ENCODE measurements around the gene TMEM233.

Gene TMEM233

DNA sequence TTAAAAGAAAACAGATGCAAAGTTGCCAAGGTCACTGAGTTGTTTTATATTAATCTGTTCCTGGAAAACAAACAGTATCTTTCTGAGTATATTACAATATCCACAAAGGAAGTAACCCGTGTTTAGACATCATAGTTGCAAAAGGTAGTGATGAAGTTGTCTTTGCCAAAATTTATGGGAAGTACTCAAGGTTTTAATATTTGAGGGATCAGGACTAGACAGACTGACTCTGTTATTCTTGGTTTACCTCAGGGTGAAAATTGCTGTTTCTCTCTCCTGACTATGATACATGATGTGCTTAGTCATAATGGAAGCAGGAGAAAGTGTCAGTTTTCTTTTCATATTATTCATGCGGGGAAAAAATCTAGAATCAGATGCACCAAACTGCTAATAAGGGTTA lies 28.3 kb downstream of the TMEM233 start:
- no peak for TF ChIP-seq EZH2phosphoT487 (IDR thresholded peaks at IDR 0.05; ENCODE audit: borderline replicate concordance, low read length)
- TF ChIP-seq, protein P1, sequence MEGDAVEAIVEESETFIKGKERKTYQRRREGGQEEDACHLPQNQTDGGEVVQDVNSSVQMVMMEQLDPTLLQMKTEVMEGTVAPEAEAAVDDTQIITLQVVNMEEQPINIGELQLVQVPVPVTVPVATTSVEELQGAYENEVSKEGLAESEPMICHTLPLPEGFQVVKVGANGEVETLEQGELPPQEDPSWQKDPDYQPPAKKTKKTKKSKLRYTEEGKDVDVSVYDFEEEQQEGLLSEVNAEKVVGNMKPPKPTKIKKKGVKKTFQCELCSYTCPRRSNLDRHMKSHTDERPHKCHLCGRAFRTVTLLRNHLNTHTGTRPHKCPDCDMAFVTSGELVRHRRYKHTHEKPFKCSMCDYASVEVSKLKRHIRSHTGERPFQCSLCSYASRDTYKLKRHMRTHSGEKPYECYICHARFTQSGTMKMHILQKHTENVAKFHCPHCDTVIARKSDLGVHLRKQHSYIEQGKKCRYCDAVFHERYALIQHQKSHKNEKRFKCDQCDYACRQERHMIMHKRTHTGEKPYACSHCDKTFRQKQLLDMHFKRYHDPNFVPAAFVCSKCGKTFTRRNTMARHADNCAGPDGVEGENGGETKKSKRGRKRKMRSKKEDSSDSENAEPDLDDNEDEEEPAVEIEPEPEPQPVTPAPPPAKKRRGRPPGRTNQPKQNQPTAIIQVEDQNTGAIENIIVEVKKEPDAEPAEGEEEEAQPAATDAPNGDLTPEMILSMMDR (IDR thresholded peaks at IDR 0.05; ENCODE audit: low read depth, low read length, poor library complexity, severe bottlenecking), result no peak
- H3K9me2 ChIP-seq (replicated peaks; ENCODE audit: control insufficient read depth, low read length), result no peaks in the 10 kb centered on the region
- H3K9me3 ChIP-seq (ENCODE audit: control insufficient read depth, insufficient read depth, low read length), result peaks cover 10% of the 10 kb centered on the region; the same call in 1 of the 2 replicates
- no peaks in the 10 kb centered on the region for H3F3A ChIP-seq (ENCODE audit: control insufficient read depth, insufficient read depth)
- peaks cover 18% of the 10 kb centered on the region for H3K27me3 ChIP-seq (ENCODE audit: control insufficient read depth, low read length)
- H3K4me3 ChIP-seq (ENCODE audit: low read length), result no peak overlapping the region
- no peak overlapping the region for H3K27ac ChIP-seq (ENCODE audit: low read depth, low read length)
- no peak overlapping the region for H3K4me2 ChIP-seq (ENCODE audit: low read length)
- H3K79me2 ChIP-seq (ENCODE audit: control insufficient read depth, low read length), result no peaks in the 10 kb centered on the region
- H4K20me1 ChIP-seq (ENCODE audit: control insufficient read depth, insufficient read depth, low read depth, low read length), result no peaks in the 10 kb centered on the region
- no peaks in the 10 kb centered on the region for H3K36me3 ChIP-seq (ENCODE audit: control insufficient read depth, low read length)
- no peaks in the 10 kb centered on the region for H3K4me1 ChIP-seq (ENCODE audit: control insufficient read depth, low read length)

DNA sequence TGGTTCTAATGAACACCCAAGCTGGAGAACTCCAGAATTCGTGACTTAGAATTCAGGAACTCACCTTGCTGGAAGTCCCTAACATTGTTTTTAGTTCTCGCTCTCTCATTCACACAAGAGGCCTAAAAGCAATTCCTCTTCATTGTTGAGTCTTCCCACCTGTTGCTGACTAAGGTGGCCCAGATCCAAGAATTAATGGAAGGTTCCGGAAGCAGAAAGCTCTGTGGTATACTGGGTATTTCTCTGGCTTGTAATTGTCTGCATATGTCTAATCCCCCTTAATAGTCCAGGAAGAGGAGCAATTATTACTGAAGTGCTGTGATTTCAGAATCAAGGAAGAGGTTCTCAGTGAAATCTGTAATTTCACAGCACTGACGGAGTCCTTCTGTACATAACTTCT lies 31.4 kb downstream of the TMEM233 start:
- TF ChIP-seq EZH2phosphoT487 (IDR thresholded peaks at IDR 0.05; ENCODE audit: borderline replicate concordance, low read length), result no peak
- TF ChIP-seq, protein P1 (IDR thresholded peaks at IDR 0.05; ENCODE audit: low read depth, low read length, poor library complexity, severe bottlenecking), result no peak
- Histone ChIP-seq H3K36me3 (ENCODE audit: control insufficient read depth, low read length) (no peaks in the 10 kb centered on the region), H3K9me2 (replicated peaks; ENCODE audit: control insufficient read depth, low read length) (no peaks in the 10 kb centered on the region), H3K27me3 (ENCODE audit: control insufficient read depth, low read length) (peaks cover 18% of the 10 kb centered on the region), H3K27ac (ENCODE audit: low read depth, low read length) (no peak overlapping the region), H3F3A (ENCODE audit: control insufficient read depth, insufficient read depth) (no peaks in the 10 kb centered on the region), H3K9me3 (ENCODE audit: control insufficient read depth, insufficient read depth, low read length) (no peaks in the 10 kb centered on the region; the same call in 1 of the 2 replicates), H4K20me1 (ENCODE audit: control insufficient read depth, insufficient read depth, low read depth, low read length) (no peaks in the 10 kb centered on the region), H3K4me2 (ENCODE audit: low read length) (no peak overlapping the region), H3K4me3 (ENCODE audit: low read length) (no peak overlapping the region), H3K79me2 (ENCODE audit: control insufficient read depth, low read length) (no peaks in the 10 kb centered on the region), H3K4me1 (ENCODE audit: control insufficient read depth, low read length) (no peaks in the 10 kb centered on the region)

DNA sequence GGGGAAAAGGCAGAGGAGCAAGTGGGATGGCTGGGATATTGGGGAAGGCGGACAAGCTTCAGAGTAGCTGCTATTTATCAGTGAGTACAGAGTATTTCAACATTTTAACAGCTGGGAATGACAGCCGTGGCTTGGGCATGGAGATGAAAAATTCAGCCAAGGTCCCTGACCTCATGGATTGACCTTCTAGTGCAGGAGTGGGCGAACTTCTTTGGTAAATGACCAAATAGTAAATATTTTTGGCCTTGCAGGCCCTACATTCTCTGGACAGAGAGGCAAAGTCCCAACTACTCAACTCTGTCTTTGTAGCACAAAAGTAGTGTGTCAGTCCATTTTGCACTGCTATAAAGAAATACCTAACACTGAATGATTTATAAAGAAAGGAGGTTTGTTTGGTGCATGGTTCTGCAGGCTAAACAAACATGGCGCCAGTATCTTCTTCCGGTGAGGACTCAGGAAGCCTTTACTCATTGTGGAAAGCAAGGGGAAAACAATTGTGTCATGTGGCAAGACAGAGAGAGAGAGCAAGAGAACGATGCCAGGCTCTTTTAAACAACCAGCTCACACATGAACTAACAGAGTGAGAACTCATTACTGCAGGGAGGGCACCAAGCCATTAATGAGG lies 33.6 kb downstream of the TMEM233 start:
- no peaks in the 10 kb centered on the region for H3K9me3 ChIP-seq (ENCODE audit: control insufficient read depth, insufficient read depth, low read length)
- no peak overlapping the region for H3K4me3 ChIP-seq (ENCODE audit: low read length)
- no peaks in the 10 kb centered on the region for H3F3A ChIP-seq (ENCODE audit: control insufficient read depth, insufficient read depth)
- H3K27me3 ChIP-seq (ENCODE audit: control insufficient read depth, low read length), result peaks cover 11% of the 10 kb centered on the region
- H3K4me1 ChIP-seq (ENCODE audit: control insufficient read depth, low read length), result no peaks in the 10 kb centered on the region
- no peaks in the 10 kb centered on the region for H3K9me2 ChIP-seq (replicated peaks; ENCODE audit: control insufficient read depth, low read length)
- no peaks in the 10 kb centered on the region for H3K79me2 ChIP-seq (ENCODE audit: control insufficient read depth, low read length)
- TF ChIP-seq, protein P1 (IDR thresholded peaks at IDR 0.05; ENCODE audit: low read depth, low read length, poor library complexity, severe bottlenecking), result no peak
- no peak for TF ChIP-seq EZH2phosphoT487 (IDR thresholded peaks at IDR 0.05; ENCODE audit: borderline replicate concordance, low read length)
- no peak overlapping the region for H3K27ac ChIP-seq (ENCODE audit: low read depth, low read length)
- H3K4me2 ChIP-seq (ENCODE audit: low read length), result no peak overlapping the region
- H3K36me3 ChIP-seq (ENCODE audit: control insufficient read depth, low read length), result no peaks in the 10 kb centered on the region
- no peaks in the 10 kb centered on the region for H4K20me1 ChIP-seq (ENCODE audit: control insufficient read depth, insufficient read depth, low read depth, low read length)

Data from DOHH2 (cell line).